Measurements from ENCODE around the gene PIM2. TPM values are rescaled to one million over a fixed set of nuclear protein-coding genes. Genes with fewer than 3 reads are reported as not detected.
"Not testable (repeated sequence)": the region's sequence is repeated elsewhere in the genome, so short reads cannot be mapped to it uniquely, and the experiment has no call there.

PIM2 gene
- total RNA-seq, 1 donor from 2014 or later, result 5.6 TPM

GRCh38 chrX:48892896-48893295 lies 25.9 kb downstream of the PIM2 start:
- TF ChIP-seq CTCF (IDR thresholded peaks at IDR 0.05), result no peak
- H3K27ac ChIP-seq, result no peak overlapping the region
- peaks cover 0 to 6% of the 10 kb centered on the region in 2 donors for H3K4me1 ChIP-seq
- peak in 1 of 2 donors; percentile 57 for DNase-seq (ENCODE audit: low spot score in 2 of 2)
- no peak overlapping the region for H3K4me3 ChIP-seq
- H3K27me3 ChIP-seq, result no peaks in the 10 kb centered on the region
- intact Hi-C loops (cut with DNase I), result loop anchor here (10.0 kb wide), 1 partner anchor 418 kb away; the partner anchor contains the start of genes FTSJ1 and SLC38A5
- H3K9me3 ChIP-seq, result no peaks in the 10 kb centered on the region
- peaks cover 0 to 4% of the 10 kb centered on the region in 2 donors for H3K36me3 ChIP-seq

GRCh38 chrX:48891402-48892288 lies 27.2 kb downstream of the PIM2 start:
- H3K4me3 ChIP-seq, result peak overlapping the region; percentile 61 to 63
- peak overlapping the region; percentile 60 to 74 for H3K27ac ChIP-seq
- peak; percentile 70 to 94 for DNase-seq (ENCODE audit: low spot score in 2 of 2)
- H3K36me3 ChIP-seq, result peaks cover 0 to 4% of the 10 kb centered on the region in 2 donors
- intact Hi-C loops (cut with DNase I), result loop anchor here (2.0 to 10.0 kb wide), 3 partner anchors 25 to 417 kb away; partner anchors contain the start of genes FTSJ1, HDAC6 and SLC38A5
- peak; percentile 40 to 54 (median 53) for TF ChIP-seq CTCF (IDR thresholded peaks at IDR 0.05)
- H3K4me1 ChIP-seq, result peaks cover 0 to 6% of the 10 kb centered on the region in 2 donors
- H3K27me3 ChIP-seq, result no peaks in the 10 kb centered on the region
- H3K9me3 ChIP-seq, result no peaks in the 10 kb centered on the region

GRCh38 chrX:48890934-48891401 lies 27.9 kb downstream of the PIM2 start:
- intact Hi-C loops (cut with DNase I), result loop anchor here (2.0 to 10.0 kb wide), 3 partner anchors 26 to 416 kb away; partner anchors contain the start of genes FTSJ1, HDAC6 and SLC38A5
- Histone ChIP-seq H3K4me1 (no peaks in the 10 kb centered on the region), H3K27ac (peak overlapping the region; percentile 60 to 74), H3K36me3 (peaks cover 0 to 4% of the 10 kb centered on the region in 2 donors), H3K4me3 (peak overlapping the region; percentile 61 to 63), H3K9me3 (no peaks in the 10 kb centered on the region), H3K27me3 (no peaks in the 10 kb centered on the region)
- TF ChIP-seq CTCF (IDR thresholded peaks at IDR 0.05), result no peak
- peak in 1 of 2 donors; percentile 65 for DNase-seq (ENCODE audit: low spot score in 2 of 2)

GRCh38 chrX:48890296-48890925 lies 28.4 kb downstream of the PIM2 start:
- no peaks in the 10 kb centered on the region for H3K4me1 ChIP-seq
- peaks cover 0 to 4% of the 10 kb centered on the region in 2 donors for H3K36me3 ChIP-seq
- DNase-seq (ENCODE audit: low spot score in 2 of 2), result peak in 1 of 2 donors; percentile 54
- TF ChIP-seq CTCF (IDR thresholded peaks at IDR 0.05), result no peak
- no peaks in the 10 kb centered on the region for H3K27me3 ChIP-seq
- peak overlapping the region in 1 of 2 donors; percentile 61 for H3K4me3 ChIP-seq
- intact Hi-C loops (cut with DNase I), result loop anchor here (2.0 to 10.0 kb wide), 3 partner anchors 26 to 416 kb away; partner anchors contain the start of genes FTSJ1, HDAC6 and SLC38A5
- H3K9me3 ChIP-seq, result no peaks in the 10 kb centered on the region
- H3K27ac ChIP-seq, result peak overlapping the region in 1 of 2 donors; percentile 74

- peak in 1 of 2 donors; percentile 30 for DNase-seq (ENCODE audit: low spot score in 2 of 2)
- H3K4me1 ChIP-seq; H3K9me3 ChIP-seq; H3K27me3 ChIP-seq; intact Hi-C loops (cut with DNase I); H3K4me3 ChIP-seq; H3K36me3 ChIP-seq; H3K27ac ChIP-seq: not testable (repeated sequence)
Observed at GRCh38 chrX:48886586-48886985, 32.2 kb downstream of the PIM2 start.

Measured in ascending aorta (tissue), 2 donors.